Activated CD8-positive, alpha-beta memory T cell treated with anti-CD3 and anti-CD28 coated beads for 48 hours (primary cell): ENCODE measurements around the gene RABGAP1L.

Experiments used
- DNase-seq, 3 experiments: peaks; one replicate each; pipeline ENCODE4 v3.0.0-alpha.2; 2020; ENCODE audit warnings: low read depth in 2 of 3, low spot score in 2 of 3

The RABGAP1L gene

GRCh38 chr1:174197088-174197487 is 37.8 kb downstream of the RABGAP1L start:
- DNase-seq: no peak

- DNase-seq: no peak
Observed at GRCh38 chr1:174197547-174197946, 38.2 kb downstream of the RABGAP1L start.

GRCh38 chr1:174198202-174198601 is 38.9 kb downstream of the RABGAP1L start:
- no peak for DNase-seq

GRCh38 chr1:174200746-174201145 is 41.4 kb downstream of the RABGAP1L start:
- no peak for DNase-seq

GRCh38 chr1:174204697-174205308 is 45.5 kb downstream of the RABGAP1L start:
- no peak for DNase-seq

- DNase-seq: no peak
Observed at GRCh38 chr1:174206148-174206836, 47.0 kb downstream of the RABGAP1L start.

GRCh38 chr1:174209347-174210187 is 50.2 kb downstream of the RABGAP1L start:
- no peak for DNase-seq

GRCh38 chr1:174211486-174211885 is 52.2 kb downstream of the RABGAP1L start:
- DNase-seq: no peak

- no peak for DNase-seq
Observed at GRCh38 chr1:174215766-174216165, 56.4 kb downstream of the RABGAP1L start.

GRCh38 chr1:174217248-174217647 is 57.9 kb downstream of the RABGAP1L start:
- no peak for DNase-seq

- no peak for DNase-seq
Observed at GRCh38 chr1:174217787-174218574, 58.7 kb downstream of the RABGAP1L start.

GRCh38 chr1:174218983-174219382 is 59.7 kb downstream of the RABGAP1L start:
- DNase-seq: no peak

- DNase-seq: no peak
Observed at GRCh38 chr1:174219606-174220370, 60.5 kb downstream of the RABGAP1L start.

GRCh38 chr1:174221681-174222080 is 62.4 kb downstream of the RABGAP1L start:
- no peak for DNase-seq

- no peak for DNase-seq
Observed at GRCh38 chr1:174222166-174222949, 63.0 kb downstream of the RABGAP1L start.

- DNase-seq: no peak
Observed at GRCh38 chr1:174224641-174225040, 65.3 kb downstream of the RABGAP1L start.

- no peak for DNase-seq
Observed at GRCh38 chr1:174225499-174226204, 66.3 kb downstream of the RABGAP1L start.

- no peak for DNase-seq
Observed at GRCh38 chr1:174230399-174230798, 71.1 kb downstream of the RABGAP1L start.

GRCh38 chr1:174232761-174233160 is 73.4 kb downstream of the RABGAP1L start:
- DNase-seq: no peak
